A549 treated with AZD2906 at 1 μM for 4 hours (cell line): ENCODE measurements around the gene CKLF. TPM values are rescaled to one million over a fixed set of nuclear protein-coding genes. Genes with fewer than 3 reads are reported as not detected.

ENCODE experiments used
- total RNA-seq: library from RNA; stranded (reverse); fragments of 200-300 nt; extraction: Qiagen RNA extraction; gene quantifications from 5 replicates; pipeline ENCODE4 v1.2.3, GENCODE V29; 2022

The CKLF gene, protein sequence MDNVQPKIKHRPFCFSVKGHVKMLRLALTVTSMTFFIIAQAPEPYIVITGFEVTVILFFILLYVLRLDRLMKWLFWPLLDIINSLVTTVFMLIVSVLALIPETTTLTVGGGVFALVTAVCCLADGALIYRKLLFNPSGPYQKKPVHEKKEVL
- 61.7 to 67.5 TPM (median 65.4 TPM) in 5 replicates for total RNA-seq

DNA sequence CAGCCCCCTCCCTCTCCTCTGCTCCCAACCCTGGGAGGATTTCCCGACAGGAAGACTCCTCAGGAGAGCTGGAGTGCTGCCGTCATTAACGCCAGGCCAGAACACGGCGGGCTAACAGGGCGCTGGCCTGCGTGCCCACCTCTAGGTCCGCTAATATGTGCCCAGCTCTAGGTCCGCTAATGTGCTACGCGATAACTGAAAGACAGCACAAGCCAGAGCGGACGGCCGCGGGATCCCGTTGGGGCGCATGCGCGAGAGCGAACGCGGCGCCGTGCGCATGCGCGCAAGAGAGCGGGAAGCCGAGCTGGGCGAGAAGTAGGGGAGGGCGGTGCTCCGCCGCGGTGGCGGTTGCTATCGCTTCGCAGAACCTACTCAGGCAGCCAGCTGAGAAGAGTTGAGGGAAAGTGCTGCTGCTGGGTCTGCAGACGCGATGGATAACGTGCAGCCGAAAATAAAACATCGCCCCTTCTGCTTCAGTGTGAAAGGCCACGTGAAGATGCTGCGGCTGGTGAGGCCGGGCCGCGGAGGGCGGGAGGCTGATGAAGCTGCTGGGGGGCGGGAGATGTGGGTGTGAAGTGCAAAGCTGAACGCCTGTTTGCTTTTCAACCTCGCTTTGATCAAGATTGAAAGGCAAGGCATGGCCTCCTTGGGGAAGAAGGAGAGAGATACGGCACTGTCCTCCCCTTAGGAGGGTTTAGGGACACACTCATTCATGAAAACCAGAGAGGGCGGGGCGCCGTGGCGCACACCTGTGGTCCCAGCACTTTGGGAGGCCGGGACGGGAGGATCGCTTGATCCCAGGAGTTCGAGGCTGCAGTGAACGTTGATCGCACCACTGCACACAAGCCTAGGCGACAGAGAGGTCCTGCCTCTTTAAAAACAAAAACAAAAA lies at the start of gene CKLF:
Gene CKLF, plus strand, starts transcription at position 291 of the 892 bp plus-strand sequence. Its CDS starts 140 bp downstream, at position 431.

DNA sequence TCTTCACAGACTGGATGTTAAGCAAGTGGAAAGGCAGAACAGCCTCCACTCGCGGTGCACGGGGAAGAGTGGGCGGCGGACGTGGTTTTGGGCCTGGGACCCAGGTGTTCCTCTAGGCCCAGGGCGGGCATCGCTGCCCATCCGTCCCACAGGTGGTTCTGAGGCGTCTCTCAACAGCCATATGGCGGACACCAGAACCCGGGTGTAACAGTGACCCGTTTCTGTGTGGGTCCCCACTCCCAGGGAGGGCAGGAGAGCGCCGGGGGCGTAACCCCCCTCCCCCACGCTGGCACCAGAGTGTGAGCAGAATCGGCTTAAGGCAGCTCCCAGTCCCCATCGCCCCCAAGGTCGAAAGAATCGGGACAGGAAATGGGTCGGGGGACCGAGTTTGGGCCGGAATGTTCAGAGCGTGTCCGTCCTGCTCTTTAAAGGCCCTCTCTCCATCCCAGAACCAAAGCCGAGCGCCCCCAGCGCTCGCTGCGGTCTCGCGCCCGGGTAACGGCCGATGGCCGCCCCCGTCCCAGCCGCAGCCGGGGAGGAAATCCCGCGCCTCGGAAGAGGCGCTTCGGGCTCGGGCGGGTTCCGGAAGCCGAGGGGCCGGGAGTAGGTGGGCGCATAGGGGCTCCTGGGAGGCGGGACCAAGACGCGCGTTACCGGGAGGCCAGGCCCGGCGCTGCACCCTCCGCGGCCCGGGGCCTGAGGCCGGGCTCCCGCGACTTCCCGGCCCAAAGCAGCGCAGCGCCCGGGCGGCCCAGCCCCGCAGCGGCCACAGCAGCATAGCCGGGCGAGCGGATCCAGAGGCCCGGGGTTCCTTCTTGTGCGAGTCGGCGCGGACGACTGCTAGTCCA lies 2.9 kb upstream of the CKLF start, which contains the start of gene TK2:
Gene TK2, minus strand, starts transcription at position 839 of the 848 bp plus-strand sequence. Its CDS starts 61 bp downstream, at position 778.

DNA sequence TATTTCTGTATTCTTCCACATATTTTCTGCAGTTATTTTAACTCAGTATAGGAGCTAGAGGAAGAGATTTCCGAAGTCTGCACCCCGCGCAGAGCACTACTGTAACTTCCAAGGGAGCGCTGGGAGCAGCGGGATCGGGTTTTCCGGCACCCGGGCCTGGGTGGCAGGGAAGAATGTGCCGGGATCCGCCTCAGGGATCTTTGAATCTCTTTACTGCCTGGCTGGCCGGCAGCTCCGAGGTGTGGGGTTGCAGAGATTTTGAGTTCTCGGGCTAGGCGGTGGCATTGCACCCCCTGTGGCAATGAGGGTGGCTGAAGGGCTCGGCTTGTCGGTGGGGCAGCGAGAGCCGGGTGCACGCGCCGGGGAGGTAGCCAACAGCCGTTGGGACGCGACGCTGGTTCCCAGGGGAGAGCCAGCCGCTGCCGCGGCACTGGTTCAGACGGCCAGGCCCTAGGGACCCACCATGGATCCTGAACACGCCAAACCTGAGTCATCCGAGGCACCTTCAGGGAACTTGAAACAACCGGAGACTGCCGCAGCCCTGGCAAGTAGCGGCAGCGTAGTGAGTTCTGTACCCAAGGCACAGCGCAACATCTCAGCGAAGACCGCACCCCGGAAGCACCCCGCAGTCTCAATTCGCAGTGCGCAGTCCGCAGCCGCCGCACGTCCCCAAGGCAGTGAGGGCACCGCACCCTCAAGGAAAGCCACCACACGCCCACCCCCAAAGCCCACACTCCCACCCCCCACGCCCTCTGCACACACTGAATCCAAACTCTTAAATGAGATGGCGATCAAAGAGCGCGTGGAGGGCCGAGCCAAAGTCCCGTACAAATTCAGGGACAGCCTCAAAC lies 13.9 kb downstream of the CKLF start, which contains the start of gene CMTM1:
Gene CMTM1, plus strand, starts transcription at position 389 of the 851 bp plus-strand sequence. Its CDS starts 75 bp downstream, at position 464.

DNA sequence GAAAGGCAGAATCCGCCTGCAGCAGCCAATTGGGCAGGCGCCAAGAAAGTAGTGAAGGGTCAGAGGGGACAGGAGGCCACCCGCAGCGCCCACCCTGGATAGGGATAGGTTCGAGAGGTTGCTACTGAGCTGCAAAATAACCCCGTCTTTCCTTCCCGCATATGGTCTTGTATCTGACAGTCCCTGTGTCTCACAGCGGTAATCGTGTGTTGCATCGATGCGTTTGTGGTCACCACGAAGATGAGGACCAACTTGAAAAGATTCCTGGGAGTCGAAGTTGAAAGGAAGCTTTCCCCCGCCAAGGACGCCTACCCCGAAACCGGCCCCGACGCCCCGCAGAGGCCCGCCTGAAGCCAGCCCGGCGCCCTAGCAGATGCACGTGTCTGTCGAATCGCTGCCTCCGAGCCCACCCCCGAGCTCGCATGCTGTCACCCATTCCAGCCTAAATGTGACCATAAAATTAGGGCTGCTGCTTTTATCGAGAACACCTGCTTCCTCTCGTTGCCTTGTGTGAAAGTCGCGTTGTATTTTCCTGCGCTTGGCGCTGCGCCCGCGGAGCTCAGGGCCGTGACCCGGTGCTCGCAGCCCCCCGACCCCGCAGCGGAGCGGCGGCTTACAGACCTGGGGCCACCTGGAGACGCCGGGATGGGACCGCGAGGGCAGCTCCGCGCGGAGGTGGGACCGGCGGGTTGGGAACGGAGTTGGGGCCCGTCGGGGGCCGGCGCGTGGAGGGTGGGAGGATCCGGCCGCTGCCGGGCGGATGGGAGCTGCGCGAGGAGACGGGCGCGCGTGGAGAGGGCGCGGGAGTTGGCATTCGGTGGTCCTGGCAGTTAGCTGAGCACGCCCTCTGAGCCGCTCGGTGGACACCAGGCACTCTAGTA lies 26.5 kb downstream of the CKLF start, which contains the start of gene CMTM2:
Gene CMTM2, plus strand, starts transcription at position 813 of the 881 bp plus-strand sequence. CDS start 145 bp downstream, outside the sequence.

DNA sequence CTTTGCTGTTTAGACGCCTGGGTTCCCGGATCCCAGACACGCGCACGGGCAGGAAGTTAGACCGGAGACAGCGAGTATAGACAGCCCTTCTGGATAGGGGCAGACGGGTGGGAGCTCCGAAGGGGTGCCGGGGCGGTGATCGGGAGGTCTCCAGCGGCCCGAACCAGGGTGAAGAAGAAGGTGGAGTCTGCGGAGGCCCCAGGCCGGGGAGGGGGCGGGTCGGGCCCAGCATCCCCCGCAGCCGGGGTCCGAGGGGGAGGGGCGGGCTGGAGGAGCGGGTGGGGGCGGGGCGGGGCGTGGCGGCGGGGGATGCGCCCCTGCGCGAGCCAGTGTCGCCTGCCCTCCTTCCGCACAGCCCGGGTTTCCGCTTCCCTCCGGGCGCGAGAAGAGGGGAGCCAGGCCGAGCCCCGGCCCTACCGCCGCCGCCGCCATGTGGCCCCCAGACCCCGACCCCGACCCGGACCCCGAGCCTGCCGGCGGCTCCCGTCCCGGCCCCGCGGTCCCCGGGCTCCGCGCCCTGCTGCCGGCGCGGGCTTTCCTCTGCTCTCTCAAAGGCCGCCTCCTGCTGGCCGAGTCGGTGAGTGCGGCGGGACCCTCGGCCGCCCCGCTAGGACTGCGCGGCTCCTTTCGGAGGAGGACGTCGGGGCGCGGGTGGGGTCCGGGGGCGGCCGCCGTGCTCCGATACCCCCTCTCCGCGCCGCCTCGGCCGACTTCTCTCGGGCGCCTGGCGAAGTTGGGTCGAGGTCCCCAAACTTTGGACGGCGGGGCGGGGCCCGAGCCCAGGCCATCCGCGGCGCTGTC lies 52.2 kb downstream of the CKLF start, which contains the start of gene CMTM3:
Gene CMTM3, plus strand, starts transcription at position 329 of the 801 bp plus-strand sequence. Its CDS starts 102 bp downstream, at position 431.

Other genes with a start within 250 kb of the CKLF start
- 0.15 to 0.23 TPM (median 0.17 TPM) in 5 replicates for gene CDH5, start 185.9 kb upstream of the CKLF start, total RNA-seq
- gene BEAN1, start 125.3 kb upstream of the CKLF start, total RNA-seq, result 5.0 to 6.7 TPM (median 5.7 TPM) in 5 replicates
- 17.7 to 21.1 TPM (median 18.7 TPM) in 5 replicates for gene TK2, start 2.5 kb upstream of the CKLF start, total RNA-seq
- 1.1 to 1.6 TPM (median 1.5 TPM) in 5 replicates for gene CMTM1, start 13.9 kb downstream of the CKLF start, total RNA-seq
- gene CMTM2, start 26.9 kb downstream of the CKLF start, total RNA-seq, result not detected in 5 replicates
- 98.3 to 109 TPM (median 103 TPM) in 5 replicates for gene CMTM3, start 52.1 kb downstream of the CKLF start, total RNA-seq
- 23.3 to 36.2 TPM (median 33.8 TPM) in 5 replicates for gene CMTM4, start 144.2 kb downstream of the CKLF start, total RNA-seq
- gene DYNC1LI2, start 199.0 kb downstream of the CKLF start, total RNA-seq, result 39.0 to 57.7 TPM (median 46.9 TPM) in 5 replicates
- gene TERB1, start 249.0 kb downstream of the CKLF start, total RNA-seq, result 0.05 TPM in 1 of 5 replicates, not detected in the others